HEK293 (cell line): ENCODE data around the gene GCLM.

Experiments used
- KLF7 ChIP-seq: fragments of 450-650 bp; formaldehyde crosslinking; IDR thresholded peaks from 2 replicates; pipeline ENCODE4 v1.5.1; 2016; ENCODE audit warnings: missing biosample characterization, missing genetic modification characterization, borderline replicate concordance
- ZEB2 ChIP-seq: fragments of 450-650 bp; formaldehyde crosslinking; IDR thresholded peaks from 2 replicates; pipeline ENCODE4 v1.5.1; 2016; ENCODE audit warnings: missing biosample characterization, missing genetic modification characterization
- ZFP3 ChIP-seq: fragments of 450-650 bp; formaldehyde crosslinking; IDR thresholded peaks from 2 replicates; pipeline ENCODE4 v1.5.1; 2016; ENCODE audit warnings: low read depth, missing biosample characterization, missing genetic modification characterization
- ZNF24 ChIP-seq: fragments of 450-650 bp; formaldehyde crosslinking; IDR thresholded peaks from 2 replicates; pipeline ENCODE4 v1.5.1; 2016; ENCODE audit warnings: missing biosample characterization, missing genetic modification characterization
- ZNF274 ChIP-seq, 2 experiments: fragments of 200-500 bp in 1 of 2; fragments of 450-650 bp in 1 of 2; sonication (Bioruptor generic) in 1 of 2; formaldehyde crosslinking in 1 of 2; IDR thresholded peaks; 2 replicates each; pipeline versions ENCODE4 v1.5.1 to v1.6.1; 2014 to 2016; ENCODE audit warnings: borderline replicate concordance in 1 of 2, inconsistent platforms in 1 of 2, low read length in 1 of 2, missing biosample characterization in 1 of 2, missing genetic modification characterization in 1 of 2
- ZNF658 ChIP-seq: fragments of 450-650 bp; formaldehyde crosslinking; IDR thresholded peaks from 2 replicates; pipeline ENCODE4; 2016; ENCODE audit warnings: missing biosample characterization, missing genetic modification characterization
- ZNF76 ChIP-seq: fragments of 450-650 bp; formaldehyde crosslinking; IDR thresholded peaks from 2 replicates; pipeline ENCODE4; 2016; ENCODE audit warnings: low read depth, missing biosample characterization, missing genetic modification characterization, borderline replicate concordance
- ZSCAN16 ChIP-seq: fragments of 450-650 bp; formaldehyde crosslinking; IDR thresholded peaks from 2 replicates; pipeline ENCODE4 v1.5.1; 2016; ENCODE audit warnings: missing biosample characterization, missing genetic modification characterization
- ZXDB ChIP-seq: fragments of 450-650 bp; formaldehyde crosslinking; IDR thresholded peaks from 2 replicates; pipeline ENCODE4 v1.5.1; 2016; ENCODE audit warnings: missing biosample characterization, missing genetic modification characterization
- TF ChIP-seq, protein P1 (sequence below): fragments of 450-650 bp; formaldehyde crosslinking; IDR thresholded peaks from 2 replicates; pipeline ENCODE4 v1.5.1; 2016; ENCODE audit warnings: missing biosample characterization, missing genetic modification characterization
- TF ChIP-seq, protein P2 (sequence below): fragments of 450-650 bp; formaldehyde crosslinking; IDR thresholded peaks from 2 replicates; pipeline ENCODE4 v1.5.1; 2016; ENCODE audit warnings: missing biosample characterization, missing genetic modification characterization
- TF ChIP-seq, protein P3 (sequence below): fragments of 450-650 bp; formaldehyde crosslinking; IDR thresholded peaks from 2 replicates; pipeline ENCODE4 v1.5.1; 2017; ENCODE audit warnings: missing biosample characterization, mild to moderate bottlenecking, missing genetic modification characterization, moderate library complexity
- TF ChIP-seq, protein P4 (sequence below): fragments of 450-650 bp; formaldehyde crosslinking; IDR thresholded peaks from 2 replicates; pipeline ENCODE4 v1.5.1; 2016; ENCODE audit warnings: missing biosample characterization, missing genetic modification characterization

DNA sequence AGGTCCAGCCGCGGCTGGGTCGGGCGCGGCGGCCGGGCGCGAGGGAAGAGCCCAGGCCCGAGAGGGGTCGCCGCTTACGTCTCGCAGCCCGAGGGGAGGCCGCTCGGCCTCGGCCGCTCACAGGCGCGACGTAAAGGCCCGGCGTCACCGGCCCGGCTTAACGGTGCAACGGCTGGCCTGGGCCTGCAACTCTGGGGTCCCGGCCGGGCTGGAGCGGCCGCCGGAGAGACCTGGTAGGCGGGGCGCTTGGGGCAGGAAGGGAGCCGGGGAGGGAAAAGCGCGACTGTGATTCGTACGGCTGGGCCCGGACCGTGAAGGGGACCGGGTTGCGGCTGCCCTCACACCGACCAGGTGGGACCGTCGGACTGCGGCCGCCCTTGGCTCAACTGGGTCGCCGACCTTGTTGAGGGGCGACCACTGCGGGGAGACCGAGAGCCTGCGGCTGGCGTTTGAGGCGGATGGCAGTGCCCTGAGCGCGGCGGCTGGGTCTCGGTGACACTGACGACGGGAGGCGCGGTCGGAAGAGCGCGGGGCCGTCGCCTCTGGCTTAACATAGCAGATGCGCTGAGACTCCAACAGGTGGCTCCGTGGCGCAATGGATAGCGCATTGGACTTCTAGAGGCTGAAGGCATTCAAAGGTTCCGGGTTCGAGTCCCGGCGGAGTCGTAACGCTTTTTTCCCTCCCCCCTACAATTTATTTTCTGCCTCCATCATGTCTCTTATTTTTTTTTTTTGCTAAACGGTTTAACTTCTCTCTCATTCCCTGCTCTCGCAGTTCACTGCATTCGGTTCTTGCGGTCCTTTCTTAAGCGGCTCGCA is 62.0 kb downstream of the GCLM start:
- TF ChIP-seq, protein P1, sequence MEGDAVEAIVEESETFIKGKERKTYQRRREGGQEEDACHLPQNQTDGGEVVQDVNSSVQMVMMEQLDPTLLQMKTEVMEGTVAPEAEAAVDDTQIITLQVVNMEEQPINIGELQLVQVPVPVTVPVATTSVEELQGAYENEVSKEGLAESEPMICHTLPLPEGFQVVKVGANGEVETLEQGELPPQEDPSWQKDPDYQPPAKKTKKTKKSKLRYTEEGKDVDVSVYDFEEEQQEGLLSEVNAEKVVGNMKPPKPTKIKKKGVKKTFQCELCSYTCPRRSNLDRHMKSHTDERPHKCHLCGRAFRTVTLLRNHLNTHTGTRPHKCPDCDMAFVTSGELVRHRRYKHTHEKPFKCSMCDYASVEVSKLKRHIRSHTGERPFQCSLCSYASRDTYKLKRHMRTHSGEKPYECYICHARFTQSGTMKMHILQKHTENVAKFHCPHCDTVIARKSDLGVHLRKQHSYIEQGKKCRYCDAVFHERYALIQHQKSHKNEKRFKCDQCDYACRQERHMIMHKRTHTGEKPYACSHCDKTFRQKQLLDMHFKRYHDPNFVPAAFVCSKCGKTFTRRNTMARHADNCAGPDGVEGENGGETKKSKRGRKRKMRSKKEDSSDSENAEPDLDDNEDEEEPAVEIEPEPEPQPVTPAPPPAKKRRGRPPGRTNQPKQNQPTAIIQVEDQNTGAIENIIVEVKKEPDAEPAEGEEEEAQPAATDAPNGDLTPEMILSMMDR = peak; percentile 87; the same call in 1 of the 2 replicates
- peak; percentile 98 for TF ChIP-seq ZEB2
- TF ChIP-seq ZSCAN16 (tag by site-specific recombination) = 0 out of 2 replicates have a peak, but pooled peaks have one; percentile 31
- TF ChIP-seq, protein P2, sequence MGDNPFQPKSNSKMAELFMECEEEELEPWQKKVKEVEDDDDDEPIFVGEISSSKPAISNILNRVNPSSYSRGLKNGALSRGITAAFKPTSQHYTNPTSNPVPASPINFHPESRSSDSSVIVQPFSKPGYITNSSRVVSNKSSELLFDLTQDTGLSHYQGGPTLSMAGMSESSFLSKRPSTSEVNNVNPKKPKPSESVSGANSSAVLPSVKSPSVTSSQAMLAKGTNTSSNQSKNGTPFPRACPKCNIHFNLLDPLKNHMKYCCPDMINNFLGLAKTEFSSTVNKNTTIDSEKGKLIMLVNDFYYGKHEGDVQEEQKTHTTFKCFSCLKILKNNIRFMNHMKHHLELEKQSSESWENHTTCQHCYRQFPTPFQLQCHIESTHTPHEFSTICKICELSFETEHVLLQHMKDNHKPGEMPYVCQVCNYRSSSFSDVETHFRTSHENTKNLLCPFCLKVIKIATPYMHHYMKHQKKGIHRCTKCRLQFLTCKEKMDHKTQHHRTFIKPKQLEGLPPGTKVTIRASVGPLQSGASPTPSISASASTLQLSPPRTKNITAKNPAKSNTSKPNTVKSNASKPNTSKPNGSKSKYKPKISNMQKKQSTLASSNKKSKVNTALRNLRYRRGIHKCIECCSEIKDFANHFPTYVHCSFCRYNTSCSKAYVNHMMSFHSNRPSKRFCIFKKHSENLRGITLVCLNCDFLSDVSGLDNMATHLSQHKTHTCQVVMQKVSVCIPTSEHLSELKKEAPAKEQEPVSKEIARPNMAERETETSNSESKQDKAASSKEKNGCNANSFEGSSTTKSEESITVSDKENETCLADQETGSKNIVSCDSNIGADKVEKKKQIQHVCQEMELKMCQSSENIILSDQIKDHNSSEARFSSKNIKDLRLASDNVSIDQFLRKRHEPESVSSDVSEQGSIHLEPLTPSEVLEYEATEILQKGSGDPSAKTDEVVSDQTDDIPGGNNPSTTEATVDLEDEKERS (tag by site-specific recombination) = peak; percentile 54; the same call in 1 of the 2 replicates
- TF ChIP-seq ZNF76 = no peak; the same call in none of the 2 replicates
- TF ChIP-seq KLF7 (tag by site-specific recombination) = peak; percentile 52; the same call in 1 of the 2 replicates
- no peak for TF ChIP-seq ZFP3 (tag by site-specific recombination)
- TF ChIP-seq ZNF24 (tag by site-specific recombination) = peak; percentile 52; the same call in 1 of the 2 replicates
- TF ChIP-seq ZNF274 (IDR thresholded peaks at IDR 0.05; ENCODE audit: low read length) = no peak
- no peak for TF ChIP-seq ZNF274 (tag by site-specific recombination; IDR thresholded peaks at IDR 0.05; ENCODE audit: borderline replicate concordance)
- TF ChIP-seq, protein P3, sequence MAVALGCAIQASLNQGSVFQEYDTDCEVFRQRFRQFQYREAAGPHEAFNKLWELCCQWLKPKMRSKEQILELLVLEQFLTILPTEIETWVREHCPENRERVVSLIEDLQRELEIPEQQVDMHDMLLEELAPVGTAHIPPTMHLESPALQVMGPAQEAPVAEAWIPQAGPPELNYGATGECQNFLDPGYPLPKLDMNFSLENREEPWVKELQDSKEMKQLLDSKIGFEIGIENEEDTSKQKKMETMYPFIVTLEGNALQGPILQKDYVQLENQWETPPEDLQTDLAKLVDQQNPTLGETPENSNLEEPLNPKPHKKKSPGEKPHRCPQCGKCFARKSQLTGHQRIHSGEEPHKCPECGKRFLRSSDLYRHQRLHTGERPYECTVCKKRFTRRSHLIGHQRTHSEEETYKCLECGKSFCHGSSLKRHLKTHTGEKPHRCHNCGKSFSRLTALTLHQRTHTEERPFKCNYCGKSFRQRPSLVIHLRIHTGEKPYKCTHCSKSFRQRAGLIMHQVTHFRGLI (tag by site-specific recombination) = 0 out of 2 replicates have a peak, but pooled peaks have one; percentile 18
- TF ChIP-seq, protein P4, sequence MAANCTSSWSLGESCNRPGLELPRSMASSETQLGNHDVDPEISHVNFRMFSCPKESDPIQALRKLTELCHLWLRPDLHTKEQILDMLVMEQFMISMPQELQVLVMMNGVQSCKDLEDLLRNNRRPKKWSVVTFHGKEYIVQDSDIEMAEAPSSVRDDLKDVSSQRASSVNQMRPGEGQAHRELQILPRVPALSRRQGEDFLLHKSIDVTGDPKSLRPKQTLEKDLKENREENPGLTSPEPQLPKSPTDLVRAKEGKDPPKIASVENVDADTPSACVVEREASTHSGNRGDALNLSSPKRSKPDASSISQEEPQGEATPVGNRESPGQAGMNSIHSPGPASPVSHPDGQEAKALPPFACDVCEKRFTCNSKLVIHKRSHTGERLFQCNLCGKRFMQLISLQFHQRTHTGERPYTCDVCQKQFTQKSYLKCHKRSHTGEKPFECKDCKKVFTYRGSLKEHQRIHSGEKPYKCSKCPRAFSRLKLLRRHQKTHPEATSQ (tag by site-specific recombination) = 0 out of 2 replicates have a peak, but pooled peaks have one; percentile 22
- no peak for TF ChIP-seq ZNF658 (tag by site-specific recombination)
- TF ChIP-seq ZXDB (tag by site-specific recombination) = peak; percentile 81
